Hepatocyte (in vitro differentiated cells): Measurements from ENCODE around the gene IFI35.

Source experiments
- CTCF ChIP-seq: fragments of 200-600 bp; sonication (generic); IDR thresholded peaks from 2 replicates; pipeline ENCODE4 v1.5.1; 2016; ENCODE audit warnings: antibody characterized with exemption, mild to moderate bottlenecking; ENCODE audit not compliant: poor library complexity
- EZH2 ChIP-seq: fragments of 200-600 bp; sonication (generic); IDR thresholded peaks from 2 replicates; pipeline ENCODE4 v1.6.1; 2016; ENCODE audit warnings: antibody characterized with exemption, mild to moderate bottlenecking, borderline replicate concordance
- EZH2phosphoT487 ChIP-seq: fragments of 200-600 bp; sonication (generic); IDR thresholded peaks from one replicate; pipeline ENCODE4 v1.6.1; 2018; ENCODE audit warnings: antibody characterized with exemption, mild to moderate bottlenecking, low read depth, moderate library complexity; ENCODE audit not compliant: unreplicated experiment, severe bottlenecking

GRCh38 chr17:43016216-43016615, 9.6 kb downstream of the IFI35 start:
- TF ChIP-seq CTCF (no peak), EZH2 (no peak), EZH2phosphoT487 (no peak)
